ENCODE results near the gene TSEN2.

Gene TSEN2

DNA sequence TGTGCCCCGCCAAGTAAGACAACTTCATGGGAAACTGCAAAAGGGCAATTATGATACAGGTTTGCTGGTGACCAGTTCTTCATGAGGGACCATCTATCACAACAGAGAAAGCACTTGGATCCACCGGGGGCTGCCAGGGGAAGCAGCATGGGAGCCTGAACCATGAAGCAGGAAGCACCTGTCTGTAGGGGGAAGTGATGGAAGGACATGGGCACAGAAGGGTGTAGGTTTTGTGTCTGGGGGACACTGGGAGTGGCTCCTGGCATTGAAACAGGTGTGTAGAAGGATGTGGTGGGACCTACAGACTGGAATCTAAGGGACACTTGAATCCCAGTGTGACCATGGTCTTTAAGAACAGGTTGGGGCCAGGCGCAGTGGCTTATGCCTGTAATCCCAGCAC is 95.2 kb downstream of the TSEN2 start:
- Histone ChIP-seq H3K27me3 (replicated peaks; ENCODE audit: control insufficient read depth, insufficient read depth, low read length) (no peaks in the 10 kb centered on the region), H3K9ac (ENCODE audit: low read length) (peak overlapping the region; percentile 11), H3K9me3 (ENCODE audit: control insufficient read depth, low read length) (no peaks in the 10 kb centered on the region), H3K4me1 (ENCODE audit: control insufficient read depth, insufficient read depth, low read length) (peaks cover 51% of the 10 kb centered on the region), H3K4me3 (ENCODE audit: low read length) (no peak overlapping the region), H3K36me3 (ENCODE audit: control insufficient read depth, insufficient read depth, low read length, severe bottlenecking) (peaks cover 89% of the 10 kb centered on the region)
- DNase-seq (ENCODE audit: low read depth): no peak

DNA sequence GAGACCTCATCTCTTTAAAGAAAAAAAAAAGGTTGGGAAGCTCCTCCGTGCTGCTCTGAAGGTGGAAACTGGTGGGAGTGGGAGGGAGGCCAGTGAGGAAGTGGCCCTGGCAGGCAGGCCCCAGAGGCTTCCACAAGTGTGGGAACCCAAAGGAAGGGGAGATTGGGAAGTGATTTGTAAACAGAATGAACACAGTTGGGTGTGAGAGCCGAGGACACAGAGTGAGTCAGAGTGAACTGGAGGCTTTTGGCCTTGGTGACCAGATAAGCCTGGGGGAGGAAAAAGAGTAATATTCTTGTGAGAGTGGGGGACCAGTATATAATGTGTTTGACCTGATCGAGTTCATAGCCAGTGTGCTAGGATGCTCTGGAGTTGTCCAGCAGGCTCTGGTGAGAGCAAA is 95.6 kb downstream of the TSEN2 start:
- Histone ChIP-seq H3K27me3 (replicated peaks; ENCODE audit: control insufficient read depth, insufficient read depth, low read length) (no peaks in the 10 kb centered on the region), H3K4me1 (ENCODE audit: control insufficient read depth, insufficient read depth, low read length) (peaks cover 46% of the 10 kb centered on the region), H3K9me3 (ENCODE audit: control insufficient read depth, low read length) (no peaks in the 10 kb centered on the region), H3K36me3 (ENCODE audit: control insufficient read depth, insufficient read depth, low read length, severe bottlenecking) (peaks cover 89% of the 10 kb centered on the region), H3K9ac (ENCODE audit: low read length) (peak overlapping the region; percentile 11), H3K4me3 (ENCODE audit: low read length) (no peak overlapping the region)
- DNase-seq (ENCODE audit: low read depth): peak; percentile 18

DNA sequence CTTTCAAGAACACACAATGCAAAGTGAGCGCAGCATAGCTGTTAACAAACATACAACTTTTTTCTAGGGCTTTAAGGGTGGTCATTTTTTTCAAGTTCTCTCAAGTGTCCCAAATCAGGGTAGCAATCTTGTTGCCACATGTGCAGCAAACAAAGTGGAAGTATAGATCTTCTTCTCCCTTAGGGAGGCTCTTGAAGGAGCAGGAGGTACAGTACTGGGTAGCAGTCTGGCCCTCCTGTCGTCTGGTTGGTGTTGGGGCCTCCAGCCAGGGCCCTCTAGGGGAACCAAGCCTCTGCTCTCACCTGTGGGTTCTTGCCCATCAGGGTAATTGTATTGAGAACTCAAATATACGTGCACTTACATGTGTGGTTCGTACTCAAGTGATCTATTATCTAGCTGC is 98.5 kb downstream of the TSEN2 start:
- Histone ChIP-seq H3K4me3 (ENCODE audit: low read length) (no peak overlapping the region), H3K9me3 (ENCODE audit: control insufficient read depth, low read length) (no peaks in the 10 kb centered on the region), H3K27me3 (replicated peaks; ENCODE audit: control insufficient read depth, insufficient read depth, low read length) (no peaks in the 10 kb centered on the region), H3K4me1 (ENCODE audit: control insufficient read depth, insufficient read depth, low read length) (peaks cover 19% of the 10 kb centered on the region), H3K9ac (ENCODE audit: low read length) (no peak overlapping the region), H3K36me3 (ENCODE audit: control insufficient read depth, insufficient read depth, low read length, severe bottlenecking) (peaks cover 95% of the 10 kb centered on the region)
- DNase-seq (ENCODE audit: low read depth): no peak

Measured in adipocyte (in vitro differentiated cells).